ENCODE results near the gene ASB8. TPM values are rescaled to one million over a fixed set of nuclear protein-coding genes. Genes with fewer than 3 reads are reported as not detected.

The ASB8 gene, protein sequence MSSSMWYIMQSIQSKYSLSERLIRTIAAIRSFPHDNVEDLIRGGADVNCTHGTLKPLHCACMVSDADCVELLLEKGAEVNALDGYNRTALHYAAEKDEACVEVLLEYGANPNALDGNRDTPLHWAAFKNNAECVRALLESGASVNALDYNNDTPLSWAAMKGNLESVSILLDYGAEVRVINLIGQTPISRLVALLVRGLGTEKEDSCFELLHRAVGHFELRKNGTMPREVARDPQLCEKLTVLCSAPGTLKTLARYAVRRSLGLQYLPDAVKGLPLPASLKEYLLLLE
- total RNA-seq (2022; extraction: Qiagen RNA extraction; ENCODE audit: low read depth) = 10.8 to 23.8 TPM (median 14.3 TPM) in 5 replicates

GRCh38 chr12:48157018-48157888 lies at the start of gene ASB8:
ASB8 (minus strand) TSS chr12:48157515; CDS start chr12:48153496, 4,019 bp downstream.

DNA sequence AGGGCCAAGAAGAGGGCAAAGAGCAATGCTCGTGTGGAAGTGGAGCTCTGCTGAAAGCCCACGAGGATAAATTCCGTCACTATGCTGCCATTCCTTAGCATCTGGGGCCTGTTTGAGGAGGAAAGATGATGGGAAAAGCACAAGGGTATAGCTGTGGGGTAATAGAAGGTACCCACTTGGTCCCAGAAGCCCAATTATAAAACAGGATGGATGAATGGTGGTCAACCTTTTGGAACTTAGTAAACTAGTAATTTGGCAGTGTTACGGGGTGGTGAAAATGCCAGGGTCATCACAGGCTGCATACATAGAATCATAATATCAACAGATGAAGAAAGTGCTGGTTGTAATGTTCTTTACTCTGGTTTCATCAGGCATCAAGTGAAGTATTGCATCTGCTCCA lies 45.9 kb upstream of the ASB8 start, which contains the start of gene OR10AD1:
OR10AD1 (minus strand) TSS at position 101 of the 400 bp plus-strand sequence; CDS start at position 101, 0 bp downstream.

DNA sequence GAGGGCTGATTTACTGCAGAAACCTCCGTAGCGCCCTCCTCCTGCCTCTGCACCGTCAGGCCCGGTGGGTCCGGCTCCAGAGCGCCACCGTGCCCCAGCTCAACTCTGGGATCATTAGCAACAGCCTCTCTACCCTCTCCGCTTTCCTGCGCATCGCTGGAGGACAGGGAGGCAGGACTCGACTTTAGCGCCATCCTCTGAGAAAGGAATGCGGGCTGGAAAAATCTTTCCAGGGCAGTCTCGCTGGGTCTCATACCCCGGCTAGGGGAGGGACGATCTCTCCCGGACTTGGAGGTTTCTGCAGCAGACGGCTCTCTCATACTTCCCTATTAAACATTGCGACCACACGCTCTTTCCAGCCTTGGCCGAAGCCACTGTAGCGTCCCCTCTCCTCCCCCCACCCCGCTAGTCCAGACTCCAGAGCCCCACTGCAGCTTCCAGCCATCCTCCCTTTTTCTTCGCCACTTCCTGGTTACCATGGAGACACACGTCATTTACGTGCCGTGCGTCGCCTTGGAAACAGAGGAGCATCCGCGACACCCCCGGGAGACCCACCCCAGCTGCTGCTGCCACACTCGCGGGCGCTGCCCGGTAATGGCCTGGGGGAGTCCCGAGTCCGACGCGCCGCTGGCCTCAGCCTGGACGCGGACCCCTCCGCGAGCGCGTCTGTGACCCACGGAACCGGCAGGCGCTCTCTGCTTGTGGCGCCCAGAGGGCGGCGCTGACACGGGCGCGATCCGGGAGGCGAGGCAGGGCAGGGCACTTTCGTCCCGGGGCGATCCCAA lies 26.0 kb upstream of the ASB8 start, which contains the start of gene CCDC184:
CCDC184 (plus strand) TSS at position 554 of the 785 bp plus-strand sequence. CDS start 479 bp downstream, outside the sequence.

GRCh38 chr12:48119078-48119833 lies 38.1 kb downstream of the ASB8 start, which contains the start of gene PFKM:
PFKM (plus strand) TSS chr12:48119364; CDS start chr12:48122775, 3,411 bp downstream.

GRCh38 chr12:48105867-48106680 lies 51.2 kb downstream of the ASB8 start, which contains the start of gene SENP1:
SENP1 (minus strand) TSS chr12:48106079; CDS start chr12:48101472, 4,607 bp downstream.

Other genes with a start within 250 kb of the ASB8 start
- gene TMEM106C, start 193.9 kb downstream of the ASB8 start, total RNA-seq (2022; extraction: Qiagen RNA extraction; ENCODE audit: low read depth) = 115 to 150 TPM (median 123 TPM) in 5 replicates
- 0.04 to 0.40 TPM in 2 of 5 replicates, not detected in the others for gene COL2A1, start 153.0 kb downstream of the ASB8 start, total RNA-seq (2022; extraction: Qiagen RNA extraction; ENCODE audit: low read depth)
- gene SENP1, start 51.4 kb downstream of the ASB8 start, total RNA-seq (2022; extraction: Qiagen RNA extraction; ENCODE audit: low read depth) = 11.7 to 15.2 TPM (median 12.4 TPM) in 5 replicates
- gene PFKM, start 38.2 kb downstream of the ASB8 start, total RNA-seq (2022; extraction: Qiagen RNA extraction; ENCODE audit: low read depth) = 20.5 to 28.1 TPM (median 26.6 TPM) in 5 replicates
- gene CCDC184, start 26.1 kb upstream of the ASB8 start, total RNA-seq (2022; extraction: Qiagen RNA extraction; ENCODE audit: low read depth) = 2.1 to 3.8 TPM (median 3.6 TPM) in 5 replicates
- not detected in 5 replicates for gene OR10AD1, start 45.8 kb upstream of the ASB8 start, total RNA-seq (2022; extraction: Qiagen RNA extraction; ENCODE audit: low read depth)
- 5.4 to 7.2 TPM (median 6.4 TPM) in 5 replicates for gene ZNF641, start 193.4 kb upstream of the ASB8 start, total RNA-seq (2022; extraction: Qiagen RNA extraction; ENCODE audit: low read depth)